K562 (cell line): ENCODE measurements around the gene PIK3R2. TPM values are rescaled to one million over a fixed set of nuclear protein-coding genes. Genes with fewer than 3 reads are reported as not detected.

Experiments
- DLX4 ChIP-seq: fragments of 250-450 bp; sonication (Bioruptor Pico); IDR thresholded peaks from 2 replicates; pipeline ENCODE4 v1.6.1; 2021; ENCODE audit warnings: mild to moderate bottlenecking
- E2F3 ChIP-seq: fragments of 250-450 bp; sonication (Bioruptor Pico); IDR thresholded peaks from 2 replicates; pipeline ENCODE4 v1.4.0; 2020; ENCODE audit warnings: mild to moderate bottlenecking
- HMGXB4 ChIP-seq: sonication (generic); formaldehyde crosslinking; IDR thresholded peaks from 2 replicates; pipeline ENCODE4 v1.8.1; 2023; ENCODE audit warnings: mild to moderate bottlenecking, missing genetic modification reagents
- MAFF ChIP-seq: IDR thresholded peaks from 2 replicates; pipeline ENCODE4 v1.6.1; 2012; ENCODE audit warnings: low read length, improper control_type of control experiment
- MCM7 ChIP-seq, 2 experiments: fragments of 450-650 bp; IDR thresholded peaks; 2 replicates each; pipeline ENCODE4 v1.6.1; 2016 to 2018
- MYNN ChIP-seq, 2 experiments: sonication (generic); formaldehyde crosslinking in 1 of 2; IDR thresholded peaks; 2 replicates each; pipeline versions ENCODE4 v1.5.0 to v1.6.1; 2016 to 2020; ENCODE audit warnings: antibody characterized with exemption in 1 of 2, missing genetic modification reagents in 1 of 2
- SNRNP70 ChIP-seq: fragments of 200-400 bp; formaldehyde crosslinking; optimal IDR thresholded peaks from 2 replicates; pipeline ENCODE3; 2017; ENCODE audit warnings: low read depth, low read length
- STAT5B ChIP-seq: fragments of 250-450 bp; sonication (Bioruptor Pico); IDR thresholded peaks from 2 replicates; pipeline ENCODE4 v1.8.0; 2021; ENCODE audit warnings: mild to moderate bottlenecking, inconsistent platforms
- TRIM28 ChIP-seq: fragments of 450-650 bp; IDR thresholded peaks from 2 replicates; pipeline ENCODE4 v1.6.1; 2017
- TSHZ1 ChIP-seq: fragments of 250-450 bp; sonication (Bioruptor Pico); IDR thresholded peaks from 2 replicates; pipeline ENCODE4 v1.4.0; 2020; ENCODE audit warnings: mild to moderate bottlenecking, moderate library complexity
- ZBTB40 ChIP-seq, 2 experiments: fragments of 450-650 bp in 1 of 2; sonication (generic) in 1 of 2; formaldehyde crosslinking in 1 of 2; IDR thresholded peaks; 2 replicates each; pipeline versions ENCODE4 v1.7.1 to v1.9.0; 2016 to 2022; ENCODE audit warnings: inconsistent platforms in 1 of 2, mild to moderate bottlenecking in 1 of 2, missing genetic modification reagents in 1 of 2
- ZNF23 ChIP-seq: fragments of 250-450 bp; sonication (Bioruptor Pico); IDR thresholded peaks from 2 replicates; pipeline ENCODE4 v1.4.0; 2020; ENCODE audit warnings: mild to moderate bottlenecking
- polyA plus RNA-seq, 8 experiments: library from polyadenylated mRNA; depleted of rRNA in 4 of 8; stranded (reverse) in 5 of 8; unstranded in 3 of 8; fragments of >200 nt; fragmentation: Nextera tagmentation in 2 of 8; fragmentation: Illumina TruSeq in 1 of 8; extraction: Ambion mirVana in 2 of 8; extraction: Trizol in 1 of 8; gene quantifications; 2 replicates each; pipeline versions ENCODE4 v1.2.1 to v1.2.3, GENCODE V29; 2011 to 2014; ENCODE audit warnings: inconsistent platforms in 1 of 8, missing spikeins in 1 of 8
- total RNA-seq, 7 experiments: library from RNA; depleted of rRNA in 6 of 7; stranded (reverse); fragments of >200 nt in 6 of 7; fragmentation: Illumina TruSeq in 2 of 7; extraction: Trizol in 2 of 7; gene quantifications; 2 replicates each; pipeline versions ENCODE4 v1.2.1 to v1.2.3, GENCODE V29; 2011 to 2021; ENCODE audit warnings: low replicate concordance in 1 of 7

PIK3R2 gene
- total and polyA plus RNA-seq, 9 of the 15 experiments (the other 6 are each of a cell fraction or from before 2014, with no cell fraction given) = 0.39 to 37.9 (median 5.3) TPM

GRCh38 chr19:18202778-18203407, 49.9 kb downstream of the PIK3R2 start (continued):
- TF ChIP-seq ZBTB40 (IDR thresholded peaks at IDR 0.05) (no peak), ZBTB40 (CRISPR knock-in tag; IDR thresholded peaks at IDR 0.05) (0 out of 2 replicates have a peak, but pooled peaks have one; percentile 38), SNRNP70 (no peak), E2F3 (CRISPR knock-in tag) (no peak), HMGXB4 (CRISPR knock-in tag) (peak; percentile 46; the same call in 1 of the 2 replicates), TSHZ1 (CRISPR knock-in tag) (no peak), MYNN (IDR thresholded peaks at IDR 0.05) (no peak), MYNN (CRISPR knock-in tag; IDR thresholded peaks at IDR 0.05) (no peak), MCM7 (IDR thresholded peaks at IDR 0.05) (no peak), MAFF (no peak), STAT5B (CRISPR knock-in tag) (no peak), DLX4 (CRISPR knock-in tag) (no peak), ZNF23 (CRISPR knock-in tag) (no peak), TRIM28 (no peak)
